ENCODE data around the gene EXOC3L1.

Gene EXOC3L1

GRCh38 chr16:67190041-67190440 lies at the start of gene EXOC3L1:
EXOC3L1 (minus strand) TSS chr16:67190136; CDS start chr16:67189676, 460 bp downstream.
- TF ChIP-seq CTCF (IDR thresholded peaks at IDR 0.05; ENCODE audit: borderline replicate concordance, insufficient read depth, low read depth, low read length) = no peak
- H3K4me3 ChIP-seq (ENCODE audit: low read depth, low read length) = no peak within 1 kb of the TSS

GRCh38 chr16:67238806-67239470 lies 49.0 kb upstream of the EXOC3L1 start:
- TF ChIP-seq CTCF (IDR thresholded peaks at IDR 0.05; ENCODE audit: borderline replicate concordance, insufficient read depth, low read depth, low read length) = no peak
- H3K4me3 ChIP-seq (ENCODE audit: low read depth, low read length) = no peak overlapping the region

GRCh38 chr16:67238278-67238575 lies 48.3 kb upstream of the EXOC3L1 start:
- no peak overlapping the region for H3K4me3 ChIP-seq (ENCODE audit: low read depth, low read length)
- no peak for TF ChIP-seq CTCF (IDR thresholded peaks at IDR 0.05; ENCODE audit: borderline replicate concordance, insufficient read depth, low read depth, low read length)

GRCh38 chr16:67237396-67238277 lies 47.7 kb upstream of the EXOC3L1 start:
- H3K4me3 ChIP-seq (ENCODE audit: low read depth, low read length) = no peak overlapping the region
- TF ChIP-seq CTCF (IDR thresholded peaks at IDR 0.05; ENCODE audit: borderline replicate concordance, insufficient read depth, low read depth, low read length) = no peak

GRCh38 chr16:67236563-67237395 lies 46.8 kb upstream of the EXOC3L1 start:
- no peak for TF ChIP-seq CTCF (IDR thresholded peaks at IDR 0.05; ENCODE audit: borderline replicate concordance, insufficient read depth, low read depth, low read length)
- no peak overlapping the region for H3K4me3 ChIP-seq (ENCODE audit: low read depth, low read length)

- H3K4me3 ChIP-seq (ENCODE audit: low read depth, low read length) = no peak overlapping the region
- no peak for TF ChIP-seq CTCF (IDR thresholded peaks at IDR 0.05; ENCODE audit: borderline replicate concordance, insufficient read depth, low read depth, low read length)
Measured at GRCh38 chr16:67235816-67236562, 46.1 kb upstream of the EXOC3L1 start.

Data from GM12875 (cell line).